HCEC 1CT (cell line): ENCODE results near the gene ECSIT.
"Not testable (repeated sequence)": the region's sequence is repeated elsewhere in the genome, so short reads cannot be mapped to it uniquely, and the experiment has no call there.

Source experiments
- DNase-seq: peaks from one replicate; pipeline ENCODE4 v3.0.0-alpha.2; 2017

The ECSIT gene

DNA sequence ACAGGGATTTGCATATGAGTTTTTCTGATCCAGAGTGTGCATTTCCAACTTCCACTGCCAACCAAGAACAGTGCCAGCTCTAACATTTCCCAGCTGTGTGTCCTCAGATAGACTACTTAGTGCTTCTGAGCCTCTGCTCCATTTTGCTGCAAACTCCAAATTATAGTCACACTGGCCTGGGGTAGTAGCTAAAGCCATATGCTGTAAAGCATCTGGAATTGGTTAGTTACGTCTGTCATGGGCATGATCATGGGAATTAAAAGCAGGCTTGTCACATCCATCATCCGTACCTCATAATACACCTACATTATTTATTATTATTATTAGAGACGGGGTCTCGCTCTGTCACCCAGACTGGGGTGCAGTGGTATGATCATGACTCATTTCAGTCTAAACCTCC, 55.2 kb downstream of the ECSIT start:
- DNase-seq: no peak

DNA sequence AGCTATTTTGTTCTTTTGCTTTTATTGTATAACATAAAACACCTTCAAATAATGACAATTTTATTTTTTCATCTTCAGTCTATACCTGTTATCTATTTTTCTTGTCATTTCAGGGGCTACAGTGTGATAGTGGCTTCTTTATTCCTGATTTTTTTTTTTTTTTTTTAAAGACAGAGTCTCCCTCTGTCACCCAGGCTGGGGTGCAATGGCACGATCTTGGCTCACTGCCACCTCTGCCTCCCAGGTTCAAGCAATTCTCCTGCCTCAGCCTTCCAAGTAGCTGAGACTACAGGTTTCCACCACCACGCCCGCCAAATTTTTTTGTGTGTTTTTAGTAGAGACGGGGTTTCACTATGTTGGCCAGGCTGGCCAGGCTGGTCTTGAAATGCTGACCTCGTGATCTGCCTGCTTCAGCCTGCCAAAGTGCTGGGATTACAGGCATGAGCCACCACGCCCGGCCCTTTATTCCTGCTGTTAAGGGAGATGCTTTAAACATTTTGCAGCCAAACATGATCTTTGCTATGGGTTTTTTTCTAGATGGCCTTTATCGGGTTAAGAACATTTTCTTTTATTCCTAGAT, 60.6 kb downstream of the ECSIT start:
- DNase-seq: not testable (repeated sequence)

DNA sequence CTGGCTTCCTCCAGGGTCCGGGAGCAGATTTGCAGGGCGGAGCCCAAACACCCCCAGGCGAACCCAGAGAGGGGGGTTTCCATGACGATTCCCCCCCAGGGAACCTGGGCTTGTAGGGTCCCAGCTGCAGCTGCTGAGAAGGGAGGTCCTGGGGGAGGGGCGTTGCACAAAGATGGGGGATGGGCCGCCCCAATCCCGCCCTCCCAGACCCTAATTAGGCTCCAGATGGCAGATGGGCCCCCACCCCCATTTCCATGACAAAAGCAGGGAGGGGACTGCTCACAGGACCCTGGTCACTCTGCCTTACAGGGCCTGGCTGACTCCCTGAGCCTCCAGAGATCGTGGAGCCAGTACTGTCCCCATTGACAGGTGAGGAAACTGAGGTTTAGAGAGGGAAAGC, 63.3 kb downstream of the ECSIT start:
- DNase-seq: no peak

DNA sequence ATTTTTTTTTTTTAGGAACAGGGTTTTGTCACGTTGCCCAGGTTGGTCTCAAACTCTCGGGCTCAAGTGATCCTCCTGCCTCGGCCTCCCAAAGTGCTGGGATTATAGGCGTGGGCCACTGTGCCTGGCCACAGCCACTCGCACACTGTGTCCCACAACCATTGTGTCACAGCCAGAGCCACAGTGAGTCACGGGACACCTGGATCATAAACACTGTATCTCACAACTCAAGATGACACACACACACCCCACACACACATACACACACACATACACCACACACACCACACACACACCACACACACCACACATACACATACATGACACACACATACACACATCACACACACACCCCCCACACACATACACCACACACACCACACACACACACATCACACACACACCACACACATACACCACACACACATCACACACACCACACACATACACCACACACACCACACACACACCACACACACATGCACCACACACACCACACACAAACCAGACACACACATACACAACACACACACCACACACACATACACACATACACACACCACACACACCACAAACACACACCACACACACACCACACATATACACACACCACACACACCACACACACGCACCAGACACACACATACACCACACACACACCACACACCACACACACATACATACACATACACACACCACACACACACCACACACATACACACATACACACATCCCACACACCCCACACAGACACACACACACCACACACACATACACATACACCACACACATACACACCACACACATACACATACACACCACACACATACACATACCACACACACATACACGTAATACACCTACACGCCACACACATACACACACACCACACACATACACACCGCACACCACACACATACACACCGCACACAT, 64.3 kb downstream of the ECSIT start:
- DNase-seq: no peak

DNA sequence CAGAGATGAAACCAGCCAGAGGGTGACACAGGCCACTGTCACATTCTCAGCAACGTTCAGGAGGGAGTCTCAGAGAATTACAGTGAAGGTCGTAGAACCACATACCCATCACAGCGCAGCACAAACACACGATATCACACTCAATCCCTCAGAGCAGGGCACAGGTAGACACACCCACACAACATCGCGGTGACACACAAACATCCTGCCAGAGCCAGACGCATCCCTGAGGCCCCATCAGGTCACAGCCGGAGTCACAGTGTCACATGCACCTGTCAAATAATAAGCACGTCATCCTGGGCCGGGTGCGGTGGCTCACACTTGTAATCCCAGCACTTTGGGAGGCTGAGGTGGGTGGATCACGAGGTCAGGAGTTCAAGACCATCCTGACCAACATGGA, 65.5 kb downstream of the ECSIT start:
- DNase-seq: no peak

DNA sequence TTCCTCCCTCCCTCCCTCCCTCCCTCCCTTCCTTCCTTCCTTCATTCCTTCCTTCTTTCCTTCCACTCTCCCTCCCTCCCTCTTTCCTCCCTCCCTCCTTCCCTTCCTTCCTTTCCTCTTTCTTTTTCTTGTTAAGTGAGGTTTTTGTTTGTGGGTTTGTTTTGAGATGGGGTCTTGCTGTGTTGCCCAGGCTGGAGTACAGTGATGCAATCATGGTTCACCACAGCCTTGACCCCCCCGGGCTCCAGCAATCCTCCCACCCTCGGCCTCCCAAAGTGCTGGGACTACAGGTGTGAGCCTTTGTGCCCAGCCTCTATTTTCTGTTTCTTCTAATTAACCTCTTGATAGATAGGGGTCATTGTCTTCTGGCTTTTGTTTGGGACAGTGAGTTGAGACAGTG, 67.5 kb downstream of the ECSIT start:
- no peak for DNase-seq

DNA sequence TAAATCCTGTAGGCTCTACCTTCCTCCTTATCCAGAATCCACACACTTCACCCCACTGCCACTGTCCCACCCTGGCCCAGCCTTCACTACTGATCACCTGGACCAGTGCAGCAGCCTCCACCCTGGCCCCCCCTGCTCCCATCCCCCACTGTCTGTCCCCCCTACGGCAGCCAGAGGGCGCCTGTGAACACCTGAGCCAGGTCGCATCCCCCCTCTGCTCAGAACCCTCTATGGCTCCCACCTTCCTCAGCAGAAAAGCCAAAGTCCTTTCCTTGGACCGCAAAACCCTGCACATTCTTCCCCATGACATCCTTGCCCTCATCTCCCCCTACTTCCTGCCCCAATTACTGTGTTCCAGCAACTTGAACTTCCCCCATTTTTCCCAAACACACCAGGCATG, 68.7 kb downstream of the ECSIT start:
- DNase-seq: no peak

DNA sequence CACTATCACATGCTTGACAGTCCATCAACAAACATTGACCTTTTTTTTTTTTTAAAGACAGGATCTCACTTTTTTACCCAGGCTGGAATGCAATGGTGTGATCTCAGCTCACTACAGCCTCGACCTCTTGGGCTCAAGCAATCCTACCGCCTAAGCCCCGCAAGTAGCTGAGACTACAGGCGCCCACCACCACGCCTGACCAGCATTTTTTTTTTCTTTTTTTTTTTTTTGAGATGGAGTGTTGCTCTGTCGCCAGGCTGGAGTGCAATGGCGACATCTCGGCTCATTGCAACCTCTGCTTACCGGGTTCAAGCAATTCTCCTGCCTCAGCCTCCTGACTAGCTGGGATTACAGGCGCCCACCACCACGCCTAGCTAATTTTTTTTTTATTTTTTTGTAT, 70.0 kb downstream of the ECSIT start:
- DNase-seq: not testable (repeated sequence)

DNA sequence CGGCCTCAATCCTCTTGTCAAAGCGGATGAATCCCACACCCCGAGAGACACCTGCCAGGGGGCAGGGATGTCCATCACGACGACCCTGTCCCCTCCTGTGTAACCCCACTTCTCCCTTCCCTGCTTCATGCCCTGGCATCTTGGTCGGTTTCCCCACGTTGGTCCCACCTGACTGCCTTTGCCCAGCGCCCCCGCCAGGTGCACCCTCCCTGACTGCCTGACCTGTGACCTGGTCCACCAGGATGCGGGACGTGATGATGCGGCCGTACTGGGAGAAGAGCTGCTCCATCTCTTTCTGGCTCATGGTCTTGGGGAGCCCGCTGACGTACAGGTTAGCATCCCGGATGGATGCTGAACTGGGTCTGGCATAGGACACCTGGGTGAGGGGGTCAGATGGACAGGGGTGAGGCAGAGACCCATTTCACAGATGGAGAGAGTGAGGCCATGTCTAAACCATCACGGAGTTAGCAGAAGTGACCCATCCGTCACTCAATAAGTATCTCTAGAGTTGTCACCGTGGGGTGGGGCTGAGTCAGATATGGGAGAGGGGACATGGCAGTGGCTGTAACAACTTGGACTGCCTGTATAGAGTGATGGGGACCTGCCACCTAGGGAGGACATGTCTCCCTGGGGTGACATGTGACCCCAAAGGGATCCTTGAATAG, 70.6 kb downstream of the ECSIT start:
- DNase-seq: no peak

DNA sequence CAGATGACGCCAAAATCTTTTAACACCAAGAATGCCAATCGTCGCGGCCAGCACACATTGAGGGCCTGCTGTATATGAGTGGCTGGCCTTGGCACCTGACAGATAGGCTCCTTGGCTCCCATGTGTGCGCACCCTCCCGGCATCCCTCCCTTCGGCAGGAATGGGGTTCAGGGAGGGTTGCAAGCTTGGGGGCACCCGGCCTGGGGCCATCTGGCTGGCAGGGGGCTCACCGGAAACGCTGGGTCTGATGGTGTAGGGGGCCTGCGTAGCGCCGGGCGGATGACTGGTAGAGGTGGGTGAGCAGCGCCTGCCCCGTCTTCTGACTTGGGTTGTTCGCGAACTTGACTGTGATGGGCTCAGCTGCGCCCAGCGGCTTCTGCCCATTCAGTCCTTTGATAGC, 71.1 kb downstream of the ECSIT start:
- no peak for DNase-seq

DNA sequence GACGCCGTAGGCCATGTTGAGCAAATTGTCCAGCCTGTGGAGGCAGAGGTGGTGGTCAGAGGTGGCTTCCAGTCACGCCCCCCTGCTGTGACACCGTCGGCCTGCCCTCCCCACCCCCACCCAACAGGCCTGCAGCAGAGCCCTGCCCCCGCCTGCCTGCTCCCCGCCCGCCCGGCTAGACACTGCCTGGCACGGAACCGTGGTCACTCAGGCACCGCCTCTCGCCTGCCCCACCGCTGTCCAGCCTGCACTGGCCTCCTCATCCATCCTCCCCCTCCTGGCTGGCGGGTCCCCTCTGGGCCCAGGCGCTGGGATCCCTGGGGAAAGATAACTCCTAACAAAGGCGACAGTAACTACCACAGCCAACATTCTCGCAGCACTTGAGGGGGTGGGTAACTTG, 71.8 kb downstream of the ECSIT start:
- no peak for DNase-seq

DNA sequence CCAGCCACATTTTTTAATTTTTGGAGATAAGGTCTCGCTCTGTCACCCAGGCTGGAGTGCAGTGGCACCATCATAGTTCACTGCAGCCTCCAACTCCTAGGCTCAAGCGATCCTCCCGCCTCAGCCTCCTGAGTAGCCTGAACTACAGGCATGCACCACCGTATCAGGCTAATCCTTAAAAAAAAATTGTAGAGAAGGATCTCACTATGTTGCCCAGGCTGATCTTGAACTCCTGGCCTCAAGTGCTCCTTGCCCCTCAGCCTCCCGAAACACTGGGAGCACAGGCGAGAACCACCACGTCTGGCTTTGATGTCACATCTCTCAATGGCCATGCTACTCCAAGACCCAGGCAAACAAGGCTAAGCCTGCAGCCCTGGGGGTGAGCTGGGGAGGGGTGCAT, 72.3 kb downstream of the ECSIT start:
- no peak for DNase-seq
